B cell (primary cell): ENCODE measurements around the gene OR51B4. TPM values are rescaled to one million over a fixed set of nuclear protein-coding genes. Genes with fewer than 3 reads are reported as not detected.

Experiments
- ATAC-seq: fragments of 200-7000 bp; cut with Tn5 transposase; one replicate; pipeline ENCODE4 v1.10.0; 2021; ENCODE audit warnings: low read depth, mild to moderate bottlenecking, moderate number of reproducible peaks, moderate library complexity
- CTCF ChIA-PET: fragments of 350-600 bp; sonication (Branson Sonifier 250); formaldehyde crosslinking; loops from one replicate; lab custom pipeline; 2021; ENCODE audit warnings: antibody characterized with exemption, inconsistent platforms; lab: Charles Lee
- POLR2A ChIA-PET: fragments of 350-600 bp; sonication (Branson Sonifier 250); formaldehyde crosslinking; loops from one replicate; lab custom pipeline; 2021; ENCODE audit warnings: antibody characterized with exemption; lab: Charles Lee
- DNase-seq: peaks from one replicate; pipeline ENCODE4 v3.0.0; 2013
- H2AFZ ChIP-seq: 2 replicates; pipeline ENCODE4 v1.6.1; 2012; ENCODE audit warnings: mild to moderate bottlenecking, low read depth, low read length; ENCODE audit not compliant: insufficient read depth, poor library complexity, severe bottlenecking
- H3K27ac ChIP-seq, 2 donors: 1 replicate in 1 of 2; 2 replicates in 1 of 2; pipeline ENCODE4 v1.5.1; 2012 to 2013; ENCODE audit warnings: low read length in 2 of 2, mild to moderate bottlenecking in 2 of 2, moderate library complexity in 1 of 2
- H3K27me3 ChIP-seq, 4 experiments: fragments of 200-600 bp in 1 of 4; sonication (generic) in 1 of 4; replicated peaks in 1 of 4; 1 replicate in 2 of 4; 2 replicates in 2 of 4; pipeline versions ENCODE4 v1.6.1 to v1.7.0; 2013 to 2016; ENCODE audit warnings: low read length in 3 of 4, mild to moderate bottlenecking in 2 of 4, mixed read lengths in 1 of 4, moderate library complexity in 1 of 4; ENCODE audit not compliant: insufficient read depth in 4 of 4, control insufficient read depth in 3 of 4; ENCODE audit errors: control extremely low read depth in 1 of 4
- H3K36me3 ChIP-seq, 2 experiments: replicated peaks in 1 of 2; 1 replicate in 1 of 2; 2 replicates in 1 of 2; pipeline versions ENCODE4 v1.6.1 to v1.7.1; 2013; ENCODE audit warnings: low read length in 1 of 2; ENCODE audit not compliant: insufficient read depth in 2 of 2, control insufficient read depth in 1 of 2; ENCODE audit errors: control extremely low read depth in 1 of 2, extremely low read depth in 1 of 2
- H3K4me1 ChIP-seq, 2 donors: fragments of 200-600 bp in 1 of 2; sonication (generic) in 1 of 2; 1 replicate in 1 of 2; 2 replicates in 1 of 2; pipeline versions ENCODE4 v1.5.1 to v1.6.1; 2013 to 2017; ENCODE audit warnings: low read length in 2 of 2; ENCODE audit not compliant: control insufficient read depth in 2 of 2, insufficient read depth in 2 of 2
- H3K4me2 ChIP-seq: replicated peaks from 2 replicates; pipeline ENCODE3; 2012; ENCODE audit warnings: mild to moderate bottlenecking, low read depth, low read length; ENCODE audit not compliant: poor library complexity, severe bottlenecking
- H3K4me3 ChIP-seq, 5 experiments: fragments of 200-600 bp in 1 of 5; sonication (generic) in 1 of 5; 1 replicate in 3 of 5; 2 replicates in 2 of 5; pipeline versions ENCODE4 v1.5.1 to v1.7.0; 2011 to 2016; ENCODE audit warnings: low read length in 4 of 5, mild to moderate bottlenecking in 4 of 5, low read depth in 2 of 5, control low read depth in 1 of 5, moderate library complexity in 1 of 5; ENCODE audit not compliant: insufficient read depth in 1 of 5; ENCODE audit errors: control extremely low read depth in 1 of 5, extremely low read depth in 1 of 5
- H3K79me2 ChIP-seq: fragments of 200-600 bp; sonication (generic); one replicate; pipeline ENCODE4 v1.6.0; 2016; ENCODE audit warnings: low read length; ENCODE audit not compliant: control insufficient read depth, insufficient read depth
- H3K9ac ChIP-seq: fragments of 200-600 bp; sonication (generic); 2 replicates; pipeline ENCODE4 v1.6.1; 2017; ENCODE audit warnings: mild to moderate bottlenecking, low read length, moderate library complexity
- H3K9me3 ChIP-seq, 3 donors: one replicate each; pipeline versions ENCODE4 v1.6.1 to v1.7.1; 2013; ENCODE audit warnings: low read length in 2 of 3; ENCODE audit not compliant: control insufficient read depth in 2 of 3, insufficient read depth in 1 of 3; ENCODE audit errors: control extremely low read depth in 1 of 3
- H4K20me1 ChIP-seq: 2 replicates; pipeline ENCODE4 v1.6.0; 2012; ENCODE audit warnings: mild to moderate bottlenecking, low read length; ENCODE audit not compliant: insufficient read depth, control insufficient read depth, poor library complexity, severe bottlenecking
- H3K27ac Mint-ChIP-seq: one replicate; pipeline ENCODE4 v1.8.0; 2021; ENCODE audit warnings: mixed read lengths
- H3K27me3 Mint-ChIP-seq: one replicate; pipeline ENCODE4 v1.8.0; 2021; ENCODE audit warnings: mixed read lengths
- H3K4me1 Mint-ChIP-seq: one replicate; pipeline ENCODE4 v1.8.0; 2021; ENCODE audit warnings: mixed read lengths
- H3K4me3 Mint-ChIP-seq: one replicate; pipeline ENCODE4 v1.8.0; 2021; ENCODE audit warnings: mixed read lengths
- H3K9me3 Mint-ChIP-seq: one replicate; pipeline ENCODE4 v1.8.0; 2022; ENCODE audit warnings: mixed read lengths; ENCODE audit not compliant: insufficient read depth
- CTCF ChIP-seq: fragments of 200-600 bp; IDR thresholded peaks from one replicate; pipeline ENCODE4 v1.8.0; 2022; ENCODE audit warnings: antibody characterized with exemption, mild to moderate bottlenecking
- EZH2 ChIP-seq: IDR thresholded peaks from 2 replicates; pipeline ENCODE4 v1.6.1; 2012; ENCODE audit warnings: borderline replicate concordance, low read depth, mild to moderate bottlenecking, moderate library complexity, low read length; ENCODE audit not compliant: insufficient read depth, poor library complexity, severe bottlenecking
- WGBS: methylation state at CpG from one replicate; pipeline ENCODE4 v1.1.5; 2013; ENCODE audit warnings: missing lambda C conversion rate; ENCODE audit not compliant: insufficient coverage; 5-methylcytosine and 5-hydroxymethylcytosine counted together
- intact Hi-C: fragments of 100-400 bp; cut with micrococcal nuclease; formaldehyde crosslinking; loops from one replicate; pipeline ENCODE4 v1.10.0; 2022
- polyA plus RNA-seq: library from polyadenylated mRNA; depleted of rRNA; stranded (reverse); fragments of >200 nt; gene quantifications from 2 replicates; pipeline ENCODE4 v1.2.3, GENCODE V29; 2012
- total RNA-seq, 2 donors: library from RNA; stranded (reverse); fragments of 120-200 nt in 1 of 2; gene quantifications; 1 replicate in 1 of 2; 2 replicates in 1 of 2; pipeline versions ENCODE4 v1.2.3 to v1.2.4, GENCODE V29; 2013 to 2022

Gene OR51B4
- total and polyA plus RNA-seq, 2 donors (not counting 1 experiment from before 2014, with no cell fraction given), result 0.21 TPM; not detected in 1

- no peak overlapping the region for H2AFZ ChIP-seq
- no CpG with 5 or more reads among the region's 3 CpGs for WGBS
- TF ChIP-seq CTCF (no peak), EZH2 (no peak)
Observed at GRCh38 chr11:5300251-5300650, 1.5 kb downstream of the OR51B4 start.

GRCh38 chr11:5298451-5298850 is 3.3 kb downstream of the OR51B4 start:
- H3K27ac ChIP-seq, result no peak overlapping the region
- intact Hi-C loops, result no loop called here
- Mint-ChIP-seq H3K4me3 (no peak overlapping the region), H3K27me3 (peaks cover 21% of the 10 kb centered on the region), H3K27ac (no peak overlapping the region), H3K9me3 (no peaks in the 10 kb centered on the region), H3K4me1 (no peaks in the 10 kb centered on the region)
- ChIA-PET CTCF (no interaction called here), POLR2A (no interaction called here)
- H3K36me3 ChIP-seq, result no peaks in the 10 kb centered on the region
- no peak overlapping the region for H2AFZ ChIP-seq
- WGBS, result 100% methylated on average over 1 of the region's 1 CpG
- no peaks in the 10 kb centered on the region for H3K27me3 ChIP-seq
- H3K79me2 ChIP-seq, result no peaks in the 10 kb centered on the region
- TF ChIP-seq CTCF (no peak), EZH2 (no peak)
- DNase-seq, result no peak
- H3K9me3 ChIP-seq, result no peaks in the 10 kb centered on the region
- no peaks in the 10 kb centered on the region for H4K20me1 ChIP-seq
- H3K4me2 ChIP-seq, result no peak overlapping the region
- ATAC-seq, result no peak
- no peak overlapping the region for H3K9ac ChIP-seq
- H3K4me3 ChIP-seq, result no peak overlapping the region
- H3K4me1 ChIP-seq, result no peaks in the 10 kb centered on the region

More at GRCh38 chr11:5300251-5300650, 1.5 kb downstream of the OR51B4 start:
- Histone ChIP-seq H3K9me3 (no peaks in the 10 kb centered on the region), H4K20me1 (no peaks in the 10 kb centered on the region), H3K4me2 (no peak overlapping the region), H3K27ac (no peak overlapping the region), H3K79me2 (no peaks in the 10 kb centered on the region), H3K4me1 (no peaks in the 10 kb centered on the region), H3K27me3 (no peaks in the 10 kb centered on the region), H3K4me3 (no peak overlapping the region), H3K9ac (no peak overlapping the region), H3K36me3 (no peaks in the 10 kb centered on the region)
- POLR2A ChIA-PET, result no interaction called here
- Mint-ChIP-seq H3K27me3 (peaks cover 21% of the 10 kb centered on the region), H3K4me1 (no peaks in the 10 kb centered on the region), H3K4me3 (no peak overlapping the region), H3K27ac (no peak overlapping the region), H3K9me3 (no peaks in the 10 kb centered on the region)
- intact Hi-C loops, result no loop called here
- CTCF ChIA-PET, result no interaction called here
- ATAC-seq (no peak), DNase-seq (no peak)
